Fibroblast of pulmonary artery (primary cell): ENCODE data around the gene HOXD12.

ENCODE experiments used
- DNase-seq: peaks from one replicate; pipeline ENCODE4 v3.0.0-alpha.2; 2010; ENCODE audit warnings: low read depth
- H3K4me3 ChIP-seq: replicated peaks from 2 replicates; pipeline ENCODE4 v1.5.1; 2011; ENCODE audit warnings: low read depth, mild to moderate bottlenecking, control low read depth, low read length, moderate library complexity
- CTCF ChIP-seq: IDR thresholded peaks from 2 replicates; pipeline ENCODE4 v1.5.1; 2011; ENCODE audit warnings: mild to moderate bottlenecking, control low read depth, low read length, inconsistent platforms; ENCODE audit errors: missing control alignments

HOXD12 gene

GRCh38 chr2:176114120-176114929 is 14.7 kb downstream of the HOXD12 start:
- TF ChIP-seq CTCF, result no peak
- no peak overlapping the region for H3K4me3 ChIP-seq
- no peak for DNase-seq

GRCh38 chr2:176114930-176115625 is 15.5 kb downstream of the HOXD12 start:
- DNase-seq, result no peak
- TF ChIP-seq CTCF, result no peak
- no peak overlapping the region for H3K4me3 ChIP-seq

GRCh38 chr2:176115883-176116813 is 16.6 kb downstream of the HOXD12 start, which contains the start of gene HOXD10:
Gene HOXD10 (plus strand): TSS chr2:176116778. CDS start chr2:176116834, 56 bp downstream.
- H3K4me3 ChIP-seq, result no peak within 1 kb of the TSS
- DNase-seq, result no peak
- no peak for TF ChIP-seq CTCF

GRCh38 chr2:176117162-176117822 is 17.7 kb downstream of the HOXD12 start:
- no peak overlapping the region for H3K4me3 ChIP-seq
- DNase-seq, result no peak
- TF ChIP-seq CTCF, result no peak

GRCh38 chr2:176117823-176118371 is 18.3 kb downstream of the HOXD12 start:
- no peak overlapping the region for H3K4me3 ChIP-seq
- no peak for TF ChIP-seq CTCF
- no peak for DNase-seq
